Measurements from ENCODE around the gene FAM163B. TPM values are rescaled to one million over a fixed set of nuclear protein-coding genes. Genes with fewer than 3 reads are reported as not detected.

Gene FAM163B
- total and polyA plus RNA-seq, 2 of the 8 experiments (the other 6 are each of a cell fraction or from before 2014, with no cell fraction given) = 0.63 to 1.0 TPM

GRCh38 chr9:133534346-133535291 lies 74.6 kb downstream of the FAM163B start, which contains the start of gene ADAMTSL2 (continued):
- TF ChIP-seq, protein P1, sequence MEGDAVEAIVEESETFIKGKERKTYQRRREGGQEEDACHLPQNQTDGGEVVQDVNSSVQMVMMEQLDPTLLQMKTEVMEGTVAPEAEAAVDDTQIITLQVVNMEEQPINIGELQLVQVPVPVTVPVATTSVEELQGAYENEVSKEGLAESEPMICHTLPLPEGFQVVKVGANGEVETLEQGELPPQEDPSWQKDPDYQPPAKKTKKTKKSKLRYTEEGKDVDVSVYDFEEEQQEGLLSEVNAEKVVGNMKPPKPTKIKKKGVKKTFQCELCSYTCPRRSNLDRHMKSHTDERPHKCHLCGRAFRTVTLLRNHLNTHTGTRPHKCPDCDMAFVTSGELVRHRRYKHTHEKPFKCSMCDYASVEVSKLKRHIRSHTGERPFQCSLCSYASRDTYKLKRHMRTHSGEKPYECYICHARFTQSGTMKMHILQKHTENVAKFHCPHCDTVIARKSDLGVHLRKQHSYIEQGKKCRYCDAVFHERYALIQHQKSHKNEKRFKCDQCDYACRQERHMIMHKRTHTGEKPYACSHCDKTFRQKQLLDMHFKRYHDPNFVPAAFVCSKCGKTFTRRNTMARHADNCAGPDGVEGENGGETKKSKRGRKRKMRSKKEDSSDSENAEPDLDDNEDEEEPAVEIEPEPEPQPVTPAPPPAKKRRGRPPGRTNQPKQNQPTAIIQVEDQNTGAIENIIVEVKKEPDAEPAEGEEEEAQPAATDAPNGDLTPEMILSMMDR (IDR thresholded peaks at IDR 0.05; ENCODE audit: control extremely low read depth in 1 of 3, insufficient read depth in 1 of 3, low read depth in 1 of 3, low read length in 3 of 3) = no peak
- no peak; a peak in 1 of 4 replicates for TF ChIP-seq SIN3A (conservative IDR thresholded peaks at IDR 0.05 in 1 of 2, IDR thresholded peaks at IDR 0.05 in 1 of 2; ENCODE audit: low read depth in 1 of 2, low read length in 2 of 2)
- no peak for TF ChIP-seq RAD21 (IDR thresholded peaks at IDR 0.05 in 1 of 2, conservative IDR thresholded peaks at IDR 0.05 in 1 of 2; ENCODE audit: low read depth in 2 of 2, low read length in 2 of 2)
- TF ChIP-seq CBX5 (IDR thresholded peaks at IDR 0.05; ENCODE audit: low read depth, low read length) = no peak
- no peak for TF ChIP-seq SP4 (IDR thresholded peaks at IDR 0.05; ENCODE audit: low read length)
- TF ChIP-seq RNF2 (IDR thresholded peaks at IDR 0.05; ENCODE audit: borderline replicate concordance, low read depth, low read length, missing control alignments, poor library complexity, severe bottlenecking) = no peak
- no peak for TF ChIP-seq RBBP5 (IDR thresholded peaks at IDR 0.05; ENCODE audit: borderline replicate concordance, low read depth, low read length)
- TF ChIP-seq BACH1 (IDR thresholded peaks at IDR 0.05; ENCODE audit: low read length) = no peak
- TF ChIP-seq, protein P2, sequence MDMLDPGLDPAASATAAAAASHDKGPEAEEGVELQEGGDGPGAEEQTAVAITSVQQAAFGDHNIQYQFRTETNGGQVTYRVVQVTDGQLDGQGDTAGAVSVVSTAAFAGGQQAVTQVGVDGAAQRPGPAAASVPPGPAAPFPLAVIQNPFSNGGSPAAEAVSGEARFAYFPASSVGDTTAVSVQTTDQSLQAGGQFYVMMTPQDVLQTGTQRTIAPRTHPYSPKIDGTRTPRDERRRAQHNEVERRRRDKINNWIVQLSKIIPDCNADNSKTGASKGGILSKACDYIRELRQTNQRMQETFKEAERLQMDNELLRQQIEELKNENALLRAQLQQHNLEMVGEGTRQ (IDR thresholded peaks at IDR 0.05; ENCODE audit: low read length) = no peak
- no peak for TF ChIP-seq HDAC2 (IDR thresholded peaks at IDR 0.05; ENCODE audit: borderline replicate concordance in 1 of 2, low read depth in 2 of 2, low read length in 2 of 2)
- TF ChIP-seq RXRA (IDR thresholded peaks at IDR 0.05; ENCODE audit: insufficient read depth, low read depth, low read length) = no peak
- TF ChIP-seq KDM4A (IDR thresholded peaks at IDR 0.05; ENCODE audit: low read depth, low read length, severe bottlenecking) = peak; percentile 36
- 0 out of 2 replicates have a peak, but pooled peaks have one; percentile 22 for TF ChIP-seq TCF12 (IDR thresholded peaks at IDR 0.05; ENCODE audit: low read depth, low read length)
- no peak for TF ChIP-seq JUND (IDR thresholded peaks at IDR 0.05; ENCODE audit: low read length)
- no peak for TF ChIP-seq HDAC6 (IDR thresholded peaks at IDR 0.05; ENCODE audit: low read depth, low read length)
- peak; percentile 33 for TF ChIP-seq CTBP2 (IDR thresholded peaks at IDR 0.05; ENCODE audit: borderline replicate concordance, insufficient read depth, insufficient read length, low read length)
- TF ChIP-seq ASH2L (IDR thresholded peaks at IDR 0.05; ENCODE audit: low read length) = peak; percentile 50
- no peak for TF ChIP-seq MAFK (IDR thresholded peaks at IDR 0.05; ENCODE audit: low read depth, low read length)

Data from H1 (cell line).